HAP-1 (cell line): Measurements from ENCODE around the gene DNAJB8.

Experiments
- DNase-seq, 2 experiments: peaks; one replicate each; pipeline ENCODE4 v3.0.0-alpha.2; 2016 to 2020; ENCODE audit warnings: low spot score in 2 of 2
- H3K27me3 ChIP-seq: fragments of 250-450 bp; sonication (Bioruptor Pico); 2 replicates; pipeline ENCODE4 v1.5.1; 2020; ENCODE audit warnings: low read depth, mild to moderate bottlenecking, moderate library complexity
- H3K36me3 ChIP-seq: fragments of 250-450 bp; sonication (Bioruptor Pico); replicated peaks from 2 replicates; pipeline ENCODE4 v1.5.1; 2020; ENCODE audit warnings: mild to moderate bottlenecking
- H3K4me1 ChIP-seq: fragments of 250-450 bp; sonication (Bioruptor Pico); 2 replicates; pipeline ENCODE4 v1.5.1; 2020; ENCODE audit warnings: mild to moderate bottlenecking
- H3K4me3 ChIP-seq: fragments of 250-450 bp; sonication (Bioruptor Pico); 2 replicates; pipeline ENCODE4 v1.5.1; 2020; ENCODE audit warnings: mild to moderate bottlenecking, moderate library complexity
- H3K9me3 ChIP-seq: fragments of 250-450 bp; sonication (Bioruptor Pico); 2 replicates; pipeline ENCODE4 v1.5.1; 2020; ENCODE audit warnings: mild to moderate bottlenecking, moderate library complexity
- in situ Hi-C: fragments of 300-500 bp; cut with MboI; formaldehyde crosslinking; loops from 3 replicates; pipeline ENCODE4 v1.14.3; 2020; ENCODE audit warnings: low sequenced_read_pairs, inconsistent platforms, mixed read lengths

The DNAJB8 gene

DNA sequence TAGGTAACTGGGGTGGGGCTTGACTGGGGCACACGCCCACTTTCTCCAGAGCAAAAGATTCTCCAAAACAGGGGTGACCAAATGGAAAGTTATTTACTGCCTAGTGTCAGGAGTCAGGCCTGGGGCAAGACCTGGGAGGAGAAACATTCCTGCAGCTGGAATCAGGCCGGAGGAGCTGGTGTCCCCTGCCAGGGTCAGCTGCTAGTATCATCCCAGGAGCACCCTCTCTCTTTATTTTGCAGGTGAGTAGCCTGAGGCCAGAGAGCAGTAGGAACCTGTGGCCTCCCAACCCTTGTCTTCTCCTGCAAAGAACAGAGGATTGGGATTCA is 32.9 kb downstream of the DNAJB8 start:
- no peaks in the 10 kb centered on the region for H3K27me3 ChIP-seq
- DNase-seq: no peak
- H3K4me3 ChIP-seq: no peak overlapping the region
- no peaks in the 10 kb centered on the region for H3K36me3 ChIP-seq
- H3K9me3 ChIP-seq: no peaks in the 10 kb centered on the region
- in situ Hi-C loops: loop anchor here (5.0 kb wide), 1 partner anchor 174 kb away; no protein-coding TSS in a partner anchor
- peaks cover 12% of the 10 kb centered on the region for H3K4me1 ChIP-seq

DNA sequence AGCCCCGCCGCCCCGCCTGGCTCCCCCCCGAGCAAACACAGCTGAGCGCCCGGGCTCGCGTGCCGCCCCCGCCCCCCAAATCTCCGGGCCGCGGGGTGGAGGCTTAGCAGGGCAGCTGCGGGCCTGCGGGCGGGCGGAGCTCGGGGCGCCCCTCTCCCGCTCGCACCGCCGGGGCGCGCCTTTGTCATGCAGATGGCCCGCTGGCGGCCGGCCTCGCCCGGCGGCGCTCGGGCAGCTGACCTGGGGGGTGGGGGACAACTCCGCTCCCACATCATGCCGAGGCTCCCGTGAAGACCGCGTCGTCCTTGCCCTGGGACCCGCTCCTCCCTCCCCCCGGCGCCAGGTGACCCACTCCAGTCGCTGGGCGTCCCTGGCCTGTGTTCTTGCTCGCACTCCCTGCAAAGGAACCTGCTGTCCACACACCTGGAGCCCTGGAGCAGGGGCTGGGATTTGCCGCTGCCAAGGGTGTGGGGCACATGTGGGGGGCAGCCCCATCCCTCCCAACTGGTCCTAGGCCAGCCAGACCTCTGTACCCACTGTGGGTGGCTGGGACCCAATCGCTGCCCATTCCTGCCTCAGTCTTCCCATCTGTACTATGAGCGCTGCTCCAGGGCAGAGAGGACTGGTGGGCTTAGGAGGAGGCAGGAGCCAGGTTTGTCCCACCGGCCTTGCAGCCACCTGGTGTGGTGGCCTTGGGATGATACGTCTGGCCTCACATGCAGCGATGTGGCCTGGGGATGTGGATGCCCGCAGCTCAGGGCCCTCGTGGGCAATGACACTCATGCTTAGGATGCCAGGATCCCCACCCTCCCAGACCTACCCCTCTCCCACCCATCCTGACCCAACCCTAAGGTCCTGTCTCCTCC is 33.5 kb downstream of the DNAJB8 start:
- Histone ChIP-seq H3K27me3 (no peaks in the 10 kb centered on the region), H3K4me1 (peaks cover 12% of the 10 kb centered on the region), H3K9me3 (no peaks in the 10 kb centered on the region), H3K4me3 (peak overlapping the region; percentile 19), H3K36me3 (no peaks in the 10 kb centered on the region)
- peak; percentile 45 to 79 for DNase-seq
- in situ Hi-C loops: loop anchor here (5.0 kb wide), 1 partner anchor 174 kb away; no protein-coding TSS in a partner anchor

DNA sequence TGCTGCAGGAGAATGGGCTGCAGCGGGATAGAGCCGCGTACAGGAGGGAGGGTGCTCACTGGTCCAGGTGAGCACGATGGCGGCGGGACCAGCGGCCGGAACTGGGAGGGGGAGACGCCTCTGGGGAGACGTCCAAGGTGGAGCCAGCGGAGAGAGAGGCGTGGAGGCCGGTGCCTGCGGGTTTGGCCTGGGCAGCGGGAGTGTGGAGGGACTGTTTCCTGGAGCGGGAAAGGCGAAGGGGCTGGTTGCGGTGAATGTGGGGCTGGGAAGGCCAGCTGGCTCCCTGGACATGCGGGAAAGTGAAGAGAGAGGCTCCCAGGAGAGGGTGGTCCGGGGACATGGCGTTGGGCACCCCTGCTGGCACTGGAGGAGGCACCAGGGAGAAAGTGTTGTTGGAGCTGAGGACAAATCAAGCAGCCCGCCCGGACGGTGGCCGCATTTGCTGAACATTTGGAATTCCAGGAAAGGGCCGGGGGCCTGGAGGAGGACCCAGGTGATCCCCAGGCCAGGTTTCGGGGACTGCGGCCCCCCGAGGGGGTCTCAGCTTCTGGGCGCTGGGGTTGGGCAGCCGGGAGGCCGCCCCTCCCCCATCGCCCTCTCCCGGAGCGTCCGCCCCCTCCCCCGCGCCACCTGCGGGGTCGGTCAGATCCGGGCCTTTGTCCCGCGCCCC is 34.3 kb downstream of the DNAJB8 start:
- in situ Hi-C loops: loop anchor here (5.0 kb wide), 1 partner anchor 175 kb away; no protein-coding TSS in a partner anchor
- H3K36me3 ChIP-seq: no peaks in the 10 kb centered on the region
- H3K9me3 ChIP-seq: no peaks in the 10 kb centered on the region
- H3K4me3 ChIP-seq: peak overlapping the region; percentile 19
- H3K4me1 ChIP-seq: peaks cover 12% of the 10 kb centered on the region
- H3K27me3 ChIP-seq: no peaks in the 10 kb centered on the region
- peak in 1 of 2 experiments; percentile 50 for DNase-seq

DNA sequence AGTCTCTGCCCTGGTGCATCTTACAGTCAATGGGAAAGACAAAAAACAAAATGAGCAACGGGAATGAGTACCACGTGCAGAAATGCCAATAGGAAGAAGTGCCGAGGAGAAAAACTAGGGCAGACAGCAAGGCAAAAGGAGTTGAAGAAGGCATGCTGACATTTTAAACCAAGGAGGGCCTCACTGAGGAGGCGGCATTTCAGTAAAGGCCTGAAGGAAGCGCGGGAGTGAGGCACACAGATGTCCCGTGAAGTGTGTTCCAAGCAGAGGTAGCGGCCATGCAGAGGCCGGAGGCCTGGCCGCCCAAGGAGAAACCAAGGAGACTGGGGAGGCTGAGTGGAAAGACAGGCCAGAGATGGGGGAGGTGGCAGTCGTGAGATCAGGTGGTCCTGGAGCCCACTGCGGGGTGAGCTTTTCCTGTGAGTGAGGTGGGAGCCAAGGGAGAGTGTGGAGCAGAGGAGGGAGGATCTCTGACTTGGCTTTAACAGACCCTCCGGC is 34.8 kb downstream of the DNAJB8 start:
- Histone ChIP-seq H3K9me3 (no peaks in the 10 kb centered on the region), H3K36me3 (no peaks in the 10 kb centered on the region), H3K4me3 (no peak overlapping the region), H3K4me1 (peaks cover 12% of the 10 kb centered on the region), H3K27me3 (no peaks in the 10 kb centered on the region)
- no peak for DNase-seq
- in situ Hi-C loops: loop anchor here (5.0 kb wide), 1 partner anchor 175 kb away; no protein-coding TSS in a partner anchor

DNA sequence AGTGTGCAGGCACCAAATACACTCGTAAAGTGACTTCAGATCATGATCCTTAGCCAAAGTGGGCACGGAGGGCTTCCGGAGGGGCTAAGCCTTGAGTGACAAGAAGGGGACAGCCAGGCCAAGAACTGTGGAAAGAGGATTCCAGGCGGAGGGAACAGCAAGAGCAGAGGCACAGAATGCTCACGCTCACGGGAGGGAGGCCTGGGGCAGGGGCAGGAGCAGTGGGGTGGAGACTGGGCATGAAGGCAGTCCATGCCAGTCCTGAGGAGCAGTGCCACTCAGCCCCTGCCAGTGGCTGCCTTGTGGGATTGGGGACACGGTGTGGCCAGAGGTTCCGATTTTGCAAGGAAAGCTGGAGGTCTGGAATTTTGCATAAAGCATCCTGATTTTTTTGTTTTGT is 36.0 kb downstream of the DNAJB8 start:
- Histone ChIP-seq H3K9me3 (no peaks in the 10 kb centered on the region), H3K4me1 (peaks cover 15% of the 10 kb centered on the region), H3K27me3 (no peaks in the 10 kb centered on the region), H3K36me3 (no peaks in the 10 kb centered on the region), H3K4me3 (no peak overlapping the region)
- no peak for DNase-seq
- in situ Hi-C loops: loop anchor here (5.0 kb wide), 1 partner anchor 177 kb away; no protein-coding TSS in a partner anchor

DNA sequence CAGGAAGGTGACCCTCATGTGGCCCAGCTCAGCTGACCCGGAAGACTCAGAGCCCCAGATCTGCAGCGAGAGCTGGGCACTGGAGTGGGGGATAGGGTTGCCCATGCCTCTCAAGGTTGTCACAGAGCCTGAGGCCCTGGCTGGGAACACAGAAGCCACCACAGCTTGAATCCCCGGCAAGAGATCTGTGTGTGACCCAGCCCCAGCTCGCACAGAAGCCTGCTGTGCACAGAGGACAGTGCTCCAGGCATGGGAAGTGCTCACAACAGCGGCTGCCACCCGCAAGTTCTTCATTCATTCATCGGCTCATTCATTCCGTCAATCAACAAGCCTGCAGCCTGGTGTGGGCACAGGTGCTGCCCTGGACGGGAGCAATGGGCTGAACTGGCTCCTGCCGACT is 36.4 kb downstream of the DNAJB8 start:
- H3K27me3 ChIP-seq: no peaks in the 10 kb centered on the region
- no peaks in the 10 kb centered on the region for H3K9me3 ChIP-seq
- no peak for DNase-seq
- no peaks in the 10 kb centered on the region for H3K36me3 ChIP-seq
- no peak overlapping the region for H3K4me3 ChIP-seq
- in situ Hi-C loops: loop anchor here (5.0 kb wide), 1 partner anchor 177 kb away; no protein-coding TSS in a partner anchor
- H3K4me1 ChIP-seq: peaks cover 15% of the 10 kb centered on the region

DNA sequence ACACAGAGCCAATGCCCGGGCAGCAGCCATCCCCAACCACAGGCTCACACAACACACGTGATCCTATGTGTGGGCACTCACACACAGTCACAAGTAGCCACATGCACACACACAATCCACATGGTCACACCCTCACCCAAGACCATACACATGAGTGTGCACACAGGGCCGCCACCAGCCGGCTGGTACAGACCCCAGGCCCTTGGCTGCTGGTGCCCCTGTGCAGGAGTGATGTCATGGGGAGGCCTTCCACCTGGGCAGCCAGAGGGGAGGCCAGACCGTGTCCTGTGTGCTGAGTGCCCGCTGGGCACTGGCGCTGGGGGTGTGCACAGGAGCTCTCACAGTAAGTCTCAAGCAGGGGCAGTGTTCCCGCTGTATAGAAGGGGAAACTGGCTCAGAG is 36.9 kb downstream of the DNAJB8 start:
- in situ Hi-C loops: loop anchor here (5.0 kb wide), 1 partner anchor 178 kb away; no protein-coding TSS in a partner anchor
- H3K4me1 ChIP-seq: peaks cover 15% of the 10 kb centered on the region

DNA sequence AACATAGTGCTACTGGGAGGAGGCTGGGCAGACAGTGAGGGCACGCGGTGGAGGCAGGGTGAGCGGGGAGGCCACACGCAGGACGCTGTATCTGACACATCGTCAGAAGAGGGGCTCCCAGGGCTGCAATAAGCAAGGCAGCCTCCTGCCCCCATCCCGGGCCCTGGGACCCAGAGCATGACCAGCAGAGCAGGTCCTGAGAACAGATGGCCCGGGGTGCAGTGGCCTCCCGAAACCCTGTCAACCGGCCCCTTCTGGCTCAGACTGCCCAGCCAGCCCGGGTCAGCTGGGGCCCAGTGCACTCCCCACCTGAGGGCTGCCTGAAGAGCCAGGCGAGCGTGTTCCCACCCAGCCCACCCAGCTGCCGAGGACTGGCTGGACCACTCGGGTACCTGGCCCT is 37.4 kb downstream of the DNAJB8 start:
- H3K4me3 ChIP-seq: no peak overlapping the region
- peaks cover 15% of the 10 kb centered on the region for H3K4me1 ChIP-seq
- no peaks in the 10 kb centered on the region for H3K27me3 ChIP-seq
- DNase-seq: no peak
- in situ Hi-C loops: no loop called here
- no peaks in the 10 kb centered on the region for H3K36me3 ChIP-seq
- H3K9me3 ChIP-seq: no peaks in the 10 kb centered on the region

More for the DNA sequence above, 36.9 kb downstream of the DNAJB8 start:
- Histone ChIP-seq H3K27me3 (no peaks in the 10 kb centered on the region), H3K9me3 (no peaks in the 10 kb centered on the region), H3K4me3 (no peak overlapping the region), H3K36me3 (no peaks in the 10 kb centered on the region)
- no peak for DNase-seq

DNA sequence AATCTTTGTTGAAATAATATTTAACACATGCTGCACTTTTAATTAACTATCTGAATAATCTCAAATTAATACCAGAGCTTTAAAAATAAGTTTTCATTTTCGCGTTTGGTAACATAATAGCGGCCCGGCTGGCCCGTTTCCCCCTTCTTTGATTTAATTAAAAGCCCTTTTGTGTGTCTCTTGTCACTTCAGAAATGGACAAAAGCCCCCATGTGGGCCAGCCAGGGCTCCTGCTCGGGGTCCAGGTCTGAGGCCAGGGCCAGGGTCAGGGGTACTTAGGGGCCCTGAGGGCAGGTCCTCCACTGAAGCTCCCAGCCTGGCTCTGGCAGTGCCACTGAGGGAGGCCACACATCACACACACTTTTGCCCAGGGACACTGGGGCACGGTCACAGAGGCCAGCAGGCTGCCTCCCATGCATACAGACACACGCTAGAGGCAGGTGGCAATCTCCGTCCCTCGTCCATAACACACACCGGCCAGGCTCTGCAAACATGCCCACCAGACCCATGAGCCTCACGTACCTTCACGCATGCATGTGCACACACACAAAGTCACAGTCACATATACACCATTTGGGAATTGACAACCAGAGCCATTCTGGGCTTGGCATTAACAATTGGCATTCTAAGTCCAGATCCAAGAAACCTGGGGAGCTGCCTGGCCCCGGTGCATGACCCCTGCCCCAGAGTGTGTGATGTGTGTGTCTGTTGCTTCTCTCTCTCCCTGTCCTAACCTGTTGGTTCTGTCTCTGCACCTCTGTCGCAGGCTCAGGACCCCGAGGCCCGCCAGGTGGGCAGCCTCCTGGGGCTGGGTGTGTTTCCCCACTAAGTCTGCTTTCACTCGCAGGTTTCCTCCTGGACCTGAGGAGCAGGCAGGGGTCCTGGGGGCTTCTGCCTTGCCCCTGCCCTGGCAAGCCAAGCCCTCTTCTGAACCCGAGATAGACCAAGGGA is 38.5 kb downstream of the DNAJB8 start:
- Histone ChIP-seq H3K36me3 (no peaks in the 10 kb centered on the region), H3K27me3 (no peaks in the 10 kb centered on the region), H3K9me3 (no peaks in the 10 kb centered on the region), H3K4me3 (no peak overlapping the region), H3K4me1 (peaks cover 11% of the 10 kb centered on the region)
- in situ Hi-C loops: no loop called here
- no peak for DNase-seq

DNA sequence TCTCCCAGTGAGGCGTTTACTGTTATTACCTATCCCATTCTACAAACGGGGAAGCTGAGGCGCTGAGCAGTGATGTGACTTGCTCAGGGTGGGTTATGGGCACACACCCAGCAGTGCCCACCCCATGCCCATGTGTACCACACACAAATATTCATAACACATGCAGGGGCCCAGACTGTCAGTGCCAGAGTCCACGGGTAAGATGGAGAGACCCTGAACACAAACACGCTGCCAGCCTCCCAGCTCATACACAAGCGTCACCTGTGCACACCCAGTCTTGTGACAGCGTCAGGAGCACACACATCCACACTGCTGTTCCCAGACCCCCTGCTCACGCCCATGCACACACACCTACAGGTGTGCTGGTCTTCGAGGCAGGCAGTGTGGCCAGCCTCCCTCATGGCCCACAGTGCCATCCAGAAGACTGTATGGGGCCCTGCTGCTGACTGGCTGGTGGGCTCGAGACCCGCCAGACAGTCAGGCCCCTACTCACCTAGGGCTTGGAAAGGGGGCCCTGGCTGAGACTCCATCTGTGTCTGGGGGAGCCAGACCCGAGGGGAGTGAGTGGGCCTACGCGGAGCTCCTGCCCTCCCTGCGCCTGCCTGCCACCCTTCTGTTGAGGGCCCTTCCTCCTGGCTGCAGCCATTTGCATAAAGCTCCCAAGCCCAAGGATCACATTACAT is 39.4 kb downstream of the DNAJB8 start:
- peaks cover 6% of the 10 kb centered on the region for H3K4me1 ChIP-seq
- H3K36me3 ChIP-seq: no peaks in the 10 kb centered on the region
- in situ Hi-C loops: no loop called here
- no peak for DNase-seq
- H3K27me3 ChIP-seq: no peaks in the 10 kb centered on the region
- no peak overlapping the region for H3K4me3 ChIP-seq
- H3K9me3 ChIP-seq: no peaks in the 10 kb centered on the region

DNA sequence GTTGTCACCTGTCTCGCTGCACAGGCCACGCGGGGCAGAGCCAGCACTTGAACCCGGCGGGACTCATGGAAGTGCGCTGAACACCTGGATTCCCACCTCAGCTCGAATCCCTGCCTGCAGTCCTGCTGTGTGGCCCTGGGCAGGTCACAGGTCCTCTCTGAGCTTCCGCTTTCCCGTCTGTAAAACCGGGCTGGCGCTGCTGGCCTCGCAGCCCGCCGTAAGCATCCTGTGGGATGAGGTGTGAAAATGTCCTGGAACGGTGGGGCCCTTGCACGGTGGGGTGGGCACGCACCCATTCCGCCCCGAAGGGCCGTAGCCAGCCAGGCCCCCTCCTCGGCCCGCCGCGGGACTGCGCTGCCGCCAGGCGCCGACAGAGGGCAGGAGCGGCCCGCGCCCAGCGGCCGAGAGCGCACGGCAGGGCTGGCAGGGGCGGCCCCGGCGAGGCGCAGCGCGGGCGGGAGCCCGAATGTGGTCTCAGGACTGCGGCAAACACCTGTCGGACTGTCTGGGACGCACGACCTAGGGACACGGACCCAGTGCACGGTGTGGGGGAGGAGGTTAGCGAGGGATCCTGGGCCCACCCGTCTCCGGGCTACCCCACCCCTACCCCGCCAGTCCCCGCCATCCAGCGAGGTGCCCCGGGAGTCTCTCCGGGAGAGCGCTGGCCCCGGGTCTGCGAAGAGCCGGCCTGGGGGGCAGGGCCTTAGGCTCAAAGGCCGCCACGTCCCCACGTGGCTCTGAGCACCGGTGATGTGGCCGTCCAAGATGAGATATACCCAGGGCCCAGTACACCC is 40.4 kb downstream of the DNAJB8 start:
- Histone ChIP-seq H3K9me3 (no peaks in the 10 kb centered on the region), H3K4me1 (peaks cover 3% of the 10 kb centered on the region; the same call in 1 of the 2 replicates), H3K27me3 (no peaks in the 10 kb centered on the region), H3K36me3 (no peaks in the 10 kb centered on the region), H3K4me3 (peak overlapping the region; percentile 16; the same call in 1 of the 2 replicates)
- in situ Hi-C loops: no loop called here
- peak; percentile 43 to 79 for DNase-seq

DNA sequence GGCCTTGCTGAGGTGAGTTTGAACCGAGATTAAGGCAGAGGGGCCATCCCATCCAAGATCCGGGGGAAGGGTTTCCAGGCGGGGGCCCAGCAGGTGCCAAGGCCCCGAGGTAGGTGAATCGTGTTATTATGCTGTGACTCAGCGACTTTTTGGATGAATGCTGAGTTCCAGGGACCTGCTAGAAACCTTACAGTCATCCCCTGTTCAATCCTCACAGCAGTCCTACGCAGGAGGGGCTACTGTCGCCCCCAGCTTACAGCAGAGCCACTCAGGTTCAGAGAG is 40.9 kb downstream of the DNAJB8 start:
- no peak for DNase-seq
- Histone ChIP-seq H3K36me3 (no peaks in the 10 kb centered on the region), H3K27me3 (no peaks in the 10 kb centered on the region), H3K4me1 (peaks cover 3% of the 10 kb centered on the region; the same call in 1 of the 2 replicates), H3K4me3 (no peak overlapping the region), H3K9me3 (no peaks in the 10 kb centered on the region)
- in situ Hi-C loops: no loop called here
